GM12872 (cell line): Measurements from ENCODE around the gene SEMA6D.

Source experiments
- CTCF ChIP-seq: IDR thresholded peaks from 3 replicates; pipeline ENCODE4 v1.5.1; 2011; ENCODE audit warnings: low read depth, mild to moderate bottlenecking, low read length, moderate library complexity; ENCODE audit not compliant: insufficient read depth

Gene SEMA6D

GRCh38 chr15:47744973-47745372 lies 27.7 kb downstream of the SEMA6D start:
- TF ChIP-seq CTCF = no peak

- TF ChIP-seq CTCF = no peak
Observed at GRCh38 chr15:47746516-47746915, 29.2 kb downstream of the SEMA6D start.

- no peak for TF ChIP-seq CTCF
Observed at GRCh38 chr15:47750030-47750739, 32.9 kb downstream of the SEMA6D start.

- no peak for TF ChIP-seq CTCF
Observed at GRCh38 chr15:47750740-47751262, 33.5 kb downstream of the SEMA6D start.

GRCh38 chr15:47753591-47753990 lies 36.3 kb downstream of the SEMA6D start:
- TF ChIP-seq CTCF = no peak

GRCh38 chr15:47754312-47754711 lies 37.0 kb downstream of the SEMA6D start:
- no peak for TF ChIP-seq CTCF

- TF ChIP-seq CTCF = no peak
Observed at GRCh38 chr15:47755941-47756340, 38.6 kb downstream of the SEMA6D start.
